ENCODE results near the gene DNASE1L2. TPM values are rescaled to one million over a fixed set of nuclear protein-coding genes. Genes with fewer than 3 reads are reported as not detected.

DNASE1L2 gene
- total and polyA plus RNA-seq, 2 experiments from 2014 or later, result 0.23 to 0.80 TPM

DNA sequence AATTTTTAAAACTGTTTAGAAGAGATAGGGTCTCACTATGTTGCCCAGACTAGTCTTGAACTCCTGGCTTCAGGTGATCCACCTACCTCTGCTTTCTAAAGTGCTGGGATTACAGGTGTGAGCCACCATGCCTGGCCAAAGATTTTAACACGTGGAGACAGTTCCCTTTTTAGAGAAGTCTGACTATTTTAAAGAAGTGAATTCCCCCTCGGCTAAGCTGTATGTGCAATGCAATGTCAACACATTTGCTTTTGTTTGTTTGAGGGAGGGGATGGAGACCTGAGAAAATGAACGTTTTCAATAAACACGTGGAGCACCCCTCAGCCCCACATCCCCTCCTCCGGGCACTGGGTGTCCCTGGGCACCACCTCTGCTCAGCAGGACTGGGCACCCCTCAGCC is 46.0 kb downstream of the DNASE1L2 start:
- Histone ChIP-seq H3K9me3 (ENCODE audit: low read depth) (no peaks in the 10 kb centered on the region), H3K4me1 (ENCODE audit: insufficient read depth) (no peaks in the 10 kb centered on the region), H3K27ac (no peak overlapping the region), H3K9me2 (replicated peaks; ENCODE audit: insufficient read depth) (no peaks in the 10 kb centered on the region), H2AFZ (no peak overlapping the region), H3K79me2 (no peaks in the 10 kb centered on the region), H4K20me1 (ENCODE audit: insufficient read depth, poor library complexity, severe bottlenecking) (no peaks in the 10 kb centered on the region), H3K4me3 (no peak overlapping the region), H3K36me3 (replicated peaks; ENCODE audit: insufficient read depth, low read depth) (no peaks in the 10 kb centered on the region), H3K4me2 (no peak overlapping the region), H3K27me3 (no peaks in the 10 kb centered on the region)
- TF ChIP-seq, protein P1, sequence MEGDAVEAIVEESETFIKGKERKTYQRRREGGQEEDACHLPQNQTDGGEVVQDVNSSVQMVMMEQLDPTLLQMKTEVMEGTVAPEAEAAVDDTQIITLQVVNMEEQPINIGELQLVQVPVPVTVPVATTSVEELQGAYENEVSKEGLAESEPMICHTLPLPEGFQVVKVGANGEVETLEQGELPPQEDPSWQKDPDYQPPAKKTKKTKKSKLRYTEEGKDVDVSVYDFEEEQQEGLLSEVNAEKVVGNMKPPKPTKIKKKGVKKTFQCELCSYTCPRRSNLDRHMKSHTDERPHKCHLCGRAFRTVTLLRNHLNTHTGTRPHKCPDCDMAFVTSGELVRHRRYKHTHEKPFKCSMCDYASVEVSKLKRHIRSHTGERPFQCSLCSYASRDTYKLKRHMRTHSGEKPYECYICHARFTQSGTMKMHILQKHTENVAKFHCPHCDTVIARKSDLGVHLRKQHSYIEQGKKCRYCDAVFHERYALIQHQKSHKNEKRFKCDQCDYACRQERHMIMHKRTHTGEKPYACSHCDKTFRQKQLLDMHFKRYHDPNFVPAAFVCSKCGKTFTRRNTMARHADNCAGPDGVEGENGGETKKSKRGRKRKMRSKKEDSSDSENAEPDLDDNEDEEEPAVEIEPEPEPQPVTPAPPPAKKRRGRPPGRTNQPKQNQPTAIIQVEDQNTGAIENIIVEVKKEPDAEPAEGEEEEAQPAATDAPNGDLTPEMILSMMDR (IDR thresholded peaks at IDR 0.05; ENCODE audit: poor library complexity), result no peak
- TF ChIP-seq EZH2phosphoT487 (IDR thresholded peaks at IDR 0.05; ENCODE audit: low read depth, severe bottlenecking, unreplicated experiment) (no peak), EZH2 (IDR thresholded peaks at IDR 0.05; ENCODE audit: borderline replicate concordance) (no peak)
- no peak for DNase-seq (ENCODE audit: low spot score)
- 67% methylated on average over 5 of the region's 5 CpGs for WGBS (ENCODE audit: low lambda C conversion rate, missing lambda C conversion rate)

DNA sequence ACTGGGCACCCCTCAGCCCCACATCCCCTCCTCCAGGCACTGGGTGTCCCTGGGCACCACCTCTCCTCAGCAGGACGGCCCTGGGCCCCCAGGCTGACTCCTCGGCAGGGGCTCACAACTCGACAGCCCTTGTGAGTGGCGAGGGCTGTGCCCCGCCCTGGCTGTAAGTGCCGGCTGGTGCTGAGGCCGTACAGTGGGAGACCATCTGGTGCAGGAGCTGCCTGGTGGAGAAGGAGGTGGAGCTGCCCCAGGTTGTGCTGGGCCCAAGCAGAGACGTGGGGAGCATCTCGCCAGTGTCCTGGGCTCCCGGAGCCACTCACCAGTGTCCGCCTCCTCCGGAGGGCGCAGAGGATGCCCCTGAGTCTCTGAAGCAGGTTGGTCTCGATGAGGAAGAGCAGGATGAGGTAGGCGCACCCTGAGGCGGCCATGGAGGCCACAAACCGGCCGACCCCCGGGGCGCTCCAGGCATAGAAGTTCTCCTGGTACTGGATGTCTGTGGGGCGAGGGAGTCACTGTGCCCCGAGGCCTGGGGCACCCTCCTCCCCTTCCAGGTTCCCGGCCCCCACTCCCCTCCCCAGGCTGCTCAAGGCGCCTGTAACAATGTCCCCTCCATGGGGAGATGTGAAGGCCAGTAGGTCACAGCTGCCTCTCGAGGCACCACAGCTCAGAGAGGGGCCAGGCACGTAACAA is 46.8 kb downstream of the DNASE1L2 start:
- Histone ChIP-seq H3K4me1 (ENCODE audit: insufficient read depth) (no peaks in the 10 kb centered on the region), H2AFZ (no peak overlapping the region), H3K4me3 (no peak overlapping the region), H3K9me3 (ENCODE audit: low read depth) (no peaks in the 10 kb centered on the region), H3K36me3 (replicated peaks; ENCODE audit: insufficient read depth, low read depth) (no peaks in the 10 kb centered on the region), H3K27ac (no peak overlapping the region), H3K27me3 (no peaks in the 10 kb centered on the region), H4K20me1 (ENCODE audit: insufficient read depth, poor library complexity, severe bottlenecking) (no peaks in the 10 kb centered on the region), H3K9me2 (replicated peaks; ENCODE audit: insufficient read depth) (no peaks in the 10 kb centered on the region), H3K79me2 (no peaks in the 10 kb centered on the region), H3K4me2 (no peak overlapping the region)
- DNase-seq (ENCODE audit: low spot score), result no peak
- TF ChIP-seq, protein P1 (IDR thresholded peaks at IDR 0.05; ENCODE audit: poor library complexity), result no peak
- no peak for TF ChIP-seq EZH2 (IDR thresholded peaks at IDR 0.05; ENCODE audit: borderline replicate concordance)
- TF ChIP-seq EZH2phosphoT487 (IDR thresholded peaks at IDR 0.05; ENCODE audit: low read depth, severe bottlenecking, unreplicated experiment), result no peak
- 83% methylated on average over 25 of the region's 26 CpGs for WGBS (ENCODE audit: low lambda C conversion rate, missing lambda C conversion rate)

DNA sequence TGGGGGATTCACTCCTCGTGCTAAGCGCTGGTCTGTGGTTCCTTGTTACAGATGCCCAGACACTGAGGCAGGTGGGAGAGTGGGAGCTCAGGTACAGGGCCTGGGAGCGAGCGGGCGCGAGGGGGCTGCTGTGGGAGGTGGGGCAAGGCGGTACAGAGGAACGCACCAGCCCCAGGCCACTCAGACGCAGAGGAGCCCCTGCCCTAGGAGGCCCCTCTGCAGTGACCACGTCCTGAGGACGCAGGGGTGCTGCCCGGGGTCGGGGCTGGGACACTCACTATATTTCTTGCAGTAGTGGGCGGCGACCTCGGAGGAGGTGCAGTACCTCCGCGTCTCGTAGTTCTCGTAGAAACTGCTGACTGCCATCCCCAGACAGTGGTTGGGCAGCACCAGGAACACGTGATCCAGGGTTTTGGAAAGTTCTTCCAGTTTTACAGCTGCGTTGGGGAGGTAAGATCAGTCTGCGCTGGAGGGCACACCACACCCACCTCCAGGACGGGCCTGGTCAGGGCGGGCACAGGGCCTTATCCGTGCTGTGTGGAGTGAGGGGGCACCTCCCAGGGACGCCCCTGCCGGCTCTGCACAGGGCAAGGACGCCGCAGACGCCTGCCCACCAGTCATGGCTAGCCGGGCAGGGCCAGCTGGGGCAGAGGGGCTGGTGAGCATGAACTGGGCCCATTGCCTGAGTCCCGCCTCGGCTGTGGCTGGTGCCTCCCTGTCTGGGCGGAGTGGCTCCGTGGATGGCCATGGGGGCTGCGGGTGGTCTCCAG is 47.9 kb downstream of the DNASE1L2 start:
- no peak for DNase-seq (ENCODE audit: low spot score)
- no peaks in the 10 kb centered on the region for H3K36me3 ChIP-seq (replicated peaks; ENCODE audit: insufficient read depth, low read depth)

More for the DNA sequence above, 47.9 kb downstream of the DNASE1L2 start:
- no peaks in the 10 kb centered on the region for H4K20me1 ChIP-seq (ENCODE audit: insufficient read depth, poor library complexity, severe bottlenecking)
- no peaks in the 10 kb centered on the region for H3K4me1 ChIP-seq (ENCODE audit: insufficient read depth)
- 92% methylated on average over 36 of the region's 37 CpGs for WGBS (ENCODE audit: low lambda C conversion rate, missing lambda C conversion rate)
- H3K9me3 ChIP-seq (ENCODE audit: low read depth), result no peaks in the 10 kb centered on the region
- H3K27ac ChIP-seq, result no peak overlapping the region
- TF ChIP-seq, protein P1 (IDR thresholded peaks at IDR 0.05; ENCODE audit: poor library complexity), result no peak
- TF ChIP-seq EZH2phosphoT487 (IDR thresholded peaks at IDR 0.05; ENCODE audit: low read depth, severe bottlenecking, unreplicated experiment) (no peak), EZH2 (IDR thresholded peaks at IDR 0.05; ENCODE audit: borderline replicate concordance) (no peak)
- no peak overlapping the region for H3K4me2 ChIP-seq
- no peak overlapping the region for H3K4me3 ChIP-seq
- H3K79me2 ChIP-seq, result no peaks in the 10 kb centered on the region
- H3K27me3 ChIP-seq, result no peaks in the 10 kb centered on the region
- no peak overlapping the region for H2AFZ ChIP-seq
- no peaks in the 10 kb centered on the region for H3K9me2 ChIP-seq (replicated peaks; ENCODE audit: insufficient read depth)

All from hepatocyte (in vitro differentiated cells).